K562 (cell line): ENCODE results near the gene MYL4. TPM values are rescaled to one million over a fixed set of nuclear protein-coding genes. Genes with fewer than 3 reads are reported as not detected.

Source experiments
- CBX2 ChIP-seq: fragments of 200-600 bp; sonication (generic); IDR thresholded peaks from one replicate; pipeline ENCODE4 v1.6.1; 2012; ENCODE audit warnings: mild to moderate bottlenecking, low read length, inconsistent platforms; ENCODE audit not compliant: insufficient read depth, poor library complexity, severe bottlenecking
- CEBPG ChIP-seq, 3 experiments: fragments of 200-800 bp in 1 of 3; sonication (Bioruptor generic) in 1 of 3; sonication (generic) in 1 of 3; formaldehyde crosslinking in 1 of 3; IDR thresholded peaks in 2 of 3; conservative IDR thresholded peaks in 1 of 3; 2 replicates each; pipeline versions ENCODE4 v1.6.1 to v1.8.0; 2016 to 2022; ENCODE audit warnings: missing compliant biosample characterization in 2 of 3, missing genetic modification characterization in 2 of 3, mild to moderate bottlenecking in 1 of 3, missing genetic modification reagents in 1 of 3
- ERF ChIP-seq: fragments of 450-650 bp; formaldehyde crosslinking; IDR thresholded peaks from 2 replicates; pipeline ENCODE4 v1.4.0; 2020; ENCODE audit warnings: mild to moderate bottlenecking, mixed read lengths
- FOXO4 ChIP-seq: fragments of 450-650 bp; formaldehyde crosslinking; IDR thresholded peaks from 2 replicates; pipeline ENCODE4 v1.4.0; 2020; ENCODE audit warnings: mild to moderate bottlenecking, moderate library complexity
- GTF2F1 ChIP-seq: IDR thresholded peaks from 2 replicates; pipeline ENCODE4 v1.6.1; 2011; ENCODE audit warnings: low read depth, low read length, improper control_type of control experiment
- HMBOX1 ChIP-seq: sonication (generic); IDR thresholded peaks from 2 replicates; pipeline ENCODE4 v1.6.1; 2016
- HNRNPLL ChIP-seq: fragments of 200-400 bp; formaldehyde crosslinking; IDR thresholded peaks from 2 replicates; pipeline ENCODE4 v1.6.1; 2017; ENCODE audit warnings: low read length, low read depth, mild to moderate bottlenecking; ENCODE audit not compliant: poor library complexity, severe bottlenecking
- MCM5 ChIP-seq: fragments of 450-650 bp; IDR thresholded peaks from 2 replicates; pipeline ENCODE4 v1.6.1; 2016; ENCODE audit warnings: low read depth
- POLR2AphosphoS2 ChIP-seq: IDR thresholded peaks from 2 replicates; pipeline ENCODE4 v1.6.1; 2012; ENCODE audit warnings: low read length, improper control_type of control experiment
- PRDM10 ChIP-seq: fragments of 450-650 bp; IDR thresholded peaks from 2 replicates; pipeline ENCODE4 v1.6.1; 2018; ENCODE audit not compliant: partially characterized antibody
- RUNX1 ChIP-seq: sonication (generic); IDR thresholded peaks from 2 replicates; pipeline ENCODE4 v1.6.1; 2016; ENCODE audit warnings: antibody characterized with exemption, low read depth
- SPI1 ChIP-seq: IDR thresholded peaks from 2 replicates; pipeline ENCODE4 v1.6.1; 2011; ENCODE audit warnings: low read depth, low read length, control low read depth, borderline replicate concordance
- TAF7 ChIP-seq: fragments of 450-650 bp; IDR thresholded peaks from 2 replicates; pipeline ENCODE4 v1.6.1; 2016; ENCODE audit warnings: missing genetic modification characterization, missing compliant biosample characterization
- TARDBP ChIP-seq: fragments of 450-650 bp; IDR thresholded peaks from 2 replicates; pipeline ENCODE4 v1.6.1; 2016
- TSHZ1 ChIP-seq: fragments of 250-450 bp; sonication (Bioruptor Pico); IDR thresholded peaks from 2 replicates; pipeline ENCODE4 v1.4.0; 2020; ENCODE audit warnings: mild to moderate bottlenecking, moderate library complexity
- ZNF830 ChIP-seq: fragments of 250-450 bp; sonication (Bioruptor Pico); IDR thresholded peaks from 2 replicates; pipeline ENCODE4 v1.5.0; 2021; ENCODE audit warnings: mild to moderate bottlenecking
- polyA plus RNA-seq, 8 experiments: library from polyadenylated mRNA; depleted of rRNA in 4 of 8; stranded (reverse) in 5 of 8; unstranded in 3 of 8; fragments of >200 nt; fragmentation: Nextera tagmentation in 2 of 8; fragmentation: Illumina TruSeq in 1 of 8; extraction: Ambion mirVana in 2 of 8; extraction: Trizol in 1 of 8; gene quantifications; 2 replicates each; pipeline versions ENCODE4 v1.2.1 to v1.2.3, GENCODE V29; 2011 to 2014; ENCODE audit warnings: inconsistent platforms in 1 of 8, missing spikeins in 1 of 8
- total RNA-seq, 7 experiments: library from RNA; depleted of rRNA in 6 of 7; stranded (reverse); fragments of >200 nt in 6 of 7; fragmentation: Illumina TruSeq in 2 of 7; extraction: Trizol in 2 of 7; gene quantifications; 2 replicates each; pipeline versions ENCODE4 v1.2.1 to v1.2.3, GENCODE V29; 2011 to 2021; ENCODE audit warnings: low replicate concordance in 1 of 7

MYL4 gene
- total and polyA plus RNA-seq, 9 of the 15 experiments (the other 6 are each of a cell fraction or from before 2014, with no cell fraction given): 117 to 423 (median 221) TPM

GRCh38 chr17:47257651-47258339, 48.6 kb downstream of the MYL4 start (continued):
- TF ChIP-seq TSHZ1 (CRISPR knock-in tag): no peak
- peak; percentile 18; the same call in 1 of the 2 replicates for TF ChIP-seq CEBPG (CRISPR knock-in tag; IDR thresholded peaks at IDR 0.05)
- no peak; a peak in 1 of 4 replicates for TF ChIP-seq CEBPG (tag; conservative IDR thresholded peaks at IDR 0.05 in 1 of 2, IDR thresholded peaks at IDR 0.05 in 1 of 2)
- TF ChIP-seq GTF2F1: no peak
- no peak for TF ChIP-seq TARDBP
- TF ChIP-seq TAF7 (tag): no peak
- TF ChIP-seq ERF (CRISPR knock-in tag): no peak
- no peak for TF ChIP-seq ZNF830
- TF ChIP-seq POLR2AphosphoS2: no peak
- TF ChIP-seq HMBOX1: no peak
- TF ChIP-seq HNRNPLL: no peak
- TF ChIP-seq FOXO4 (CRISPR knock-in tag): no peak
- TF ChIP-seq SPI1: no peak
- TF ChIP-seq CBX2: no peak
- TF ChIP-seq MCM5: no peak
- TF ChIP-seq RUNX1: 0 out of 2 replicates have a peak, but pooled peaks have one; percentile 68
- TF ChIP-seq PRDM10: peak; percentile 65
